Measurements from ENCODE around the gene SPINT4.

SPINT4 gene

GRCh38 chr20:45775411-45775810, 53.3 kb downstream of the SPINT4 start:
- no peak for DNase-seq (ENCODE audit: low spot score)
- TF ChIP-seq, protein P1, sequence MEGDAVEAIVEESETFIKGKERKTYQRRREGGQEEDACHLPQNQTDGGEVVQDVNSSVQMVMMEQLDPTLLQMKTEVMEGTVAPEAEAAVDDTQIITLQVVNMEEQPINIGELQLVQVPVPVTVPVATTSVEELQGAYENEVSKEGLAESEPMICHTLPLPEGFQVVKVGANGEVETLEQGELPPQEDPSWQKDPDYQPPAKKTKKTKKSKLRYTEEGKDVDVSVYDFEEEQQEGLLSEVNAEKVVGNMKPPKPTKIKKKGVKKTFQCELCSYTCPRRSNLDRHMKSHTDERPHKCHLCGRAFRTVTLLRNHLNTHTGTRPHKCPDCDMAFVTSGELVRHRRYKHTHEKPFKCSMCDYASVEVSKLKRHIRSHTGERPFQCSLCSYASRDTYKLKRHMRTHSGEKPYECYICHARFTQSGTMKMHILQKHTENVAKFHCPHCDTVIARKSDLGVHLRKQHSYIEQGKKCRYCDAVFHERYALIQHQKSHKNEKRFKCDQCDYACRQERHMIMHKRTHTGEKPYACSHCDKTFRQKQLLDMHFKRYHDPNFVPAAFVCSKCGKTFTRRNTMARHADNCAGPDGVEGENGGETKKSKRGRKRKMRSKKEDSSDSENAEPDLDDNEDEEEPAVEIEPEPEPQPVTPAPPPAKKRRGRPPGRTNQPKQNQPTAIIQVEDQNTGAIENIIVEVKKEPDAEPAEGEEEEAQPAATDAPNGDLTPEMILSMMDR (conservative IDR thresholded peaks at IDR 0.05; ENCODE audit: low read depth): no peak
- POLR2A ChIA-PET (ENCODE audit: low non-redundant PET): no interaction called here
- CTCF ChIA-PET: interaction anchor here (0.5 kb wide), 1 partner anchor 38 kb away, joined by 6 read pairs; no protein-coding TSS in a partner anchor
- no peak overlapping the region for H3K27ac ChIP-seq

Measured in RWPE1 (cell line).